HEK293 (cell line): ENCODE measurements around the gene DENND6B.

Source experiments
- CTCF ChIA-PET: fragments of 350-600 bp; formaldehyde crosslinking; extraction: SDS; loops from one replicate; lab custom pipeline; 2021; ENCODE audit warnings: antibody characterized with exemption; lab: Yijun Ruan, JAX
- POLR2A ChIA-PET: fragments of 300-600 bp; formaldehyde crosslinking; extraction: SDS; loops from one replicate; lab custom pipeline; 2020; ENCODE audit warnings: antibody characterized with exemption, inconsistent platforms; lab: Yijun Ruan, JAX
- H3K27ac ChIP-seq: fragments of 200-500 bp; sonication (Bioruptor generic); 2 replicates; pipeline ENCODE4 v1.5.1; 2014; ENCODE audit warnings: low read depth, low read length, control low read depth, inconsistent platforms; ENCODE audit errors: extremely low read depth
- H3K36me3 ChIP-seq, 2 experiments: fragments of 200-500 bp in 1 of 2; sonication (Bioruptor generic) in 1 of 2; 1 replicate in 1 of 2; 2 replicates in 1 of 2; pipeline ENCODE4 v1.5.1; 2014 to 2017; ENCODE audit warnings: inconsistent platforms in 2 of 2, low read length in 2 of 2; ENCODE audit not compliant: control insufficient read depth in 2 of 2, insufficient read depth in 1 of 2
- H3K4me1 ChIP-seq: fragments of 200-500 bp; sonication (Bioruptor generic); 2 replicates; pipeline ENCODE4 v1.5.1; 2014; ENCODE audit warnings: mild to moderate bottlenecking, low read length, inconsistent platforms; ENCODE audit not compliant: control insufficient read depth, insufficient read depth
- H3K4me3 ChIP-seq: 2 replicates; pipeline ENCODE4 v1.5.1; 2011; ENCODE audit warnings: low read depth, mild to moderate bottlenecking, control low read depth, low read length, moderate library complexity
- H3K9me3 ChIP-seq: fragments of 200-500 bp; sonication (Bioruptor generic); 2 replicates; pipeline ENCODE4 v1.5.1; 2014; ENCODE audit warnings: low read depth, low read length, inconsistent platforms; ENCODE audit not compliant: control insufficient read depth, insufficient read depth
- GLIS2 ChIP-seq: fragments of 450-650 bp; formaldehyde crosslinking; IDR thresholded peaks from 2 replicates; pipeline ENCODE4 v1.5.1; 2016; ENCODE audit warnings: missing biosample characterization, missing genetic modification characterization
- IKZF3 ChIP-seq: fragments of 450-650 bp; IDR thresholded peaks from 2 replicates; pipeline ENCODE4 v1.5.0; 2018; ENCODE audit warnings: missing biosample characterization, mild to moderate bottlenecking, missing genetic modification characterization, moderate library complexity
- MYNN ChIP-seq: fragments of 450-650 bp; formaldehyde crosslinking; IDR thresholded peaks from 2 replicates; pipeline ENCODE4 v1.5.1; 2016; ENCODE audit warnings: missing biosample characterization, missing genetic modification characterization, borderline replicate concordance
- PATZ1 ChIP-seq: fragments of 450-650 bp; formaldehyde crosslinking; IDR thresholded peaks from 2 replicates; pipeline ENCODE4 v1.5.1; 2016; ENCODE audit warnings: missing biosample characterization, missing genetic modification characterization
- SETDB1 ChIP-seq: IDR thresholded peaks from one replicate; pipeline ENCODE4 v1.6.1; 2017; ENCODE audit warnings: mild to moderate bottlenecking, low read length, moderate library complexity, mixed read lengths; ENCODE audit not compliant: insufficient read length
- ZBTB7A ChIP-seq: fragments of 450-650 bp; formaldehyde crosslinking; IDR thresholded peaks from 2 replicates; pipeline ENCODE4 v1.5.1; 2016; ENCODE audit warnings: low read depth, missing biosample characterization, missing genetic modification characterization
- ZNF16 ChIP-seq: fragments of 450-650 bp; formaldehyde crosslinking; IDR thresholded peaks from 2 replicates; pipeline ENCODE4 v1.5.1; 2016; ENCODE audit warnings: low read depth, missing biosample characterization, missing genetic modification characterization
- ZNF280C ChIP-seq: fragments of 450-650 bp; formaldehyde crosslinking; IDR thresholded peaks from 2 replicates; pipeline ENCODE4 v1.5.1; 2016; ENCODE audit warnings: missing biosample characterization, missing genetic modification characterization
- ZNF366 ChIP-seq: fragments of 450-650 bp; formaldehyde crosslinking; conservative IDR thresholded peaks from 2 replicates; pipeline ENCODE4 v1.5.1; 2016; ENCODE audit warnings: missing biosample characterization, missing genetic modification characterization
- ZNF449 ChIP-seq: fragments of 450-650 bp; formaldehyde crosslinking; IDR thresholded peaks from 2 replicates; pipeline ENCODE4 v1.5.1; 2017; ENCODE audit warnings: missing biosample characterization, mild to moderate bottlenecking, missing genetic modification characterization, moderate library complexity
- ZNF600 ChIP-seq: fragments of 450-650 bp; formaldehyde crosslinking; IDR thresholded peaks from 2 replicates; pipeline ENCODE4 v1.5.1; 2016; ENCODE audit warnings: missing biosample characterization, missing genetic modification characterization
- ZNF777 ChIP-seq: fragments of 450-650 bp; formaldehyde crosslinking; IDR thresholded peaks from 2 replicates; pipeline ENCODE4 v1.5.1; 2017; ENCODE audit warnings: missing biosample characterization, missing genetic modification characterization, borderline replicate concordance
- ZSCAN23 ChIP-seq: fragments of 450-650 bp; formaldehyde crosslinking; IDR thresholded peaks from 2 replicates; pipeline ENCODE4 v1.5.1; 2016; ENCODE audit warnings: missing biosample characterization, missing genetic modification characterization
- TF ChIP-seq, protein P1 (sequence below): fragments of 450-650 bp; formaldehyde crosslinking; IDR thresholded peaks from 2 replicates; pipeline ENCODE4 v1.5.1; 2016; ENCODE audit warnings: missing biosample characterization, missing genetic modification characterization
- TF ChIP-seq, protein P2 (sequence below): fragments of 450-650 bp; formaldehyde crosslinking; IDR thresholded peaks from 2 replicates; pipeline ENCODE4 v1.5.1; 2016; ENCODE audit warnings: missing biosample characterization, missing genetic modification characterization, low read depth

The DENND6B gene

DNA sequence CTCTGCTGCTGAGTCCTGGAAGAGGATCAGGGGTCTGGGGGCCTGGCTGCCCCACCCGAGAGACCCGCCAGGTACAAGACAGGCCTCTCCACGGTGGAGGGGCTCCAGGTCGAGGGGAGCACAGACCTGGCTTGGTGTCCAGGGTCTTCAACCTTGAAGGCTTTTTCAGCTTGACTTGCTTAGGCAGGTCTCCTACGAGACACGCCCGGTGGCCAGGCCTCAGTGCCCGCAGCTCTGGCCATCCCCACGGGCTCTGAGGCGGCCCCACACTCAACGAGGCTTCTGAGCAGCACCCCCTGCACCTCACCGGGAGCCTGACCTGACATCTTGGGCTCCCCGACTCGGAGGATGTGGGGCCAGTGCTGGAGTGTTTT lies 12.7 kb downstream of the DENND6B start (continued):
- TF ChIP-seq IKZF3 (no peak), ZNF600 (tag by site-specific recombination) (no peak), ZNF16 (tag by site-specific recombination) (no peak)
- TF ChIP-seq, protein P1, sequence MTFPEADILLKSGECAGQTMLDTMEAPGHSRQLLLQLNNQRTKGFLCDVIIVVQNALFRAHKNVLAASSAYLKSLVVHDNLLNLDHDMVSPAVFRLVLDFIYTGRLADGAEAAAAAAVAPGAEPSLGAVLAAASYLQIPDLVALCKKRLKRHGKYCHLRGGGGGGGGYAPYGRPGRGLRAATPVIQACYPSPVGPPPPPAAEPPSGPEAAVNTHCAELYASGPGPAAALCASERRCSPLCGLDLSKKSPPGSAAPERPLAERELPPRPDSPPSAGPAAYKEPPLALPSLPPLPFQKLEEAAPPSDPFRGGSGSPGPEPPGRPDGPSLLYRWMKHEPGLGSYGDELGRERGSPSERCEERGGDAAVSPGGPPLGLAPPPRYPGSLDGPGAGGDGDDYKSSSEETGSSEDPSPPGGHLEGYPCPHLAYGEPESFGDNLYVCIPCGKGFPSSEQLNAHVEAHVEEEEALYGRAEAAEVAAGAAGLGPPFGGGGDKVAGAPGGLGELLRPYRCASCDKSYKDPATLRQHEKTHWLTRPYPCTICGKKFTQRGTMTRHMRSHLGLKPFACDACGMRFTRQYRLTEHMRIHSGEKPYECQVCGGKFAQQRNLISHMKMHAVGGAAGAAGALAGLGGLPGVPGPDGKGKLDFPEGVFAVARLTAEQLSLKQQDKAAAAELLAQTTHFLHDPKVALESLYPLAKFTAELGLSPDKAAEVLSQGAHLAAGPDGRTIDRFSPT: no peak
- TF ChIP-seq, all 188 proteins: peak for 0

DNA sequence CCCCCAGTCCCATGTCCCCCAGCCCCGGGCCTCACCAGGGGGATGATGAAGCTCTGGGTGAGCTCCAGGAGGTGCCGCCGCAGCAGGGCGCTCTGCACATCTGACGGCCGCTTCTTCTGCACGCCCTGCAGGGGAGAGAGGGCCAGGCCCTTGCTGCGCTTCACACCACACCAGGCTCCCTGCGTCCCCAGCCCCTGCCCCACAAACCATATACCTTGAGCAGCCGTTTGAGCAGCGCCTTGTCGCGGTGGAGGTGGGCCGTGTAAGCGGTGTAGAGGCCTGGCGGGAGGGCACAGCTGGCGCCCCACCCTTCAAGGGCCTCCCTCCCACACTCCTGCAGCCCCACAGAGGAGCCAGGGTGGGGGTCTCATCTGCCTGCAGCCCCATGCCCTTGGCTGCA lies 13.2 kb downstream of the DENND6B start:
- H3K27ac ChIP-seq: no peak overlapping the region
- H3K36me3 ChIP-seq: no peaks in the 10 kb centered on the region
- POLR2A ChIA-PET: no interaction called here
- TF ChIP-seq ZNF777 (no peak), ZSCAN23 (no peak), ZNF449 (tag by site-specific recombination) (no peak), MYNN (tag by site-specific recombination) (no peak), SETDB1 (no peak)
- TF ChIP-seq, protein P2, sequence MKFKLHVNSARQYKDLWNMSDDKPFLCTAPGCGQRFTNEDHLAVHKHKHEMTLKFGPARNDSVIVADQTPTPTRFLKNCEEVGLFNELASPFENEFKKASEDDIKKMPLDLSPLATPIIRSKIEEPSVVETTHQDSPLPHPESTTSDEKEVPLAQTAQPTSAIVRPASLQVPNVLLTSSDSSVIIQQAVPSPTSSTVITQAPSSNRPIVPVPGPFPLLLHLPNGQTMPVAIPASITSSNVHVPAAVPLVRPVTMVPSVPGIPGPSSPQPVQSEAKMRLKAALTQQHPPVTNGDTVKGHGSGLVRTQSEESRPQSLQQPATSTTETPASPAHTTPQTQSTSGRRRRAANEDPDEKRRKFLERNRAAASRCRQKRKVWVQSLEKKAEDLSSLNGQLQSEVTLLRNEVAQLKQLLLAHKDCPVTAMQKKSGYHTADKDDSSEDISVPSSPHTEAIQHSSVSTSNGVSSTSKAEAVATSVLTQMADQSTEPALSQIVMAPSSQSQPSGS (tag by site-specific recombination): no peak
- no peaks in the 10 kb centered on the region for H3K9me3 ChIP-seq
- CTCF ChIA-PET: no interaction called here
- no peak overlapping the region for H3K4me3 ChIP-seq
- no peaks in the 10 kb centered on the region for H3K4me1 ChIP-seq

DNA sequence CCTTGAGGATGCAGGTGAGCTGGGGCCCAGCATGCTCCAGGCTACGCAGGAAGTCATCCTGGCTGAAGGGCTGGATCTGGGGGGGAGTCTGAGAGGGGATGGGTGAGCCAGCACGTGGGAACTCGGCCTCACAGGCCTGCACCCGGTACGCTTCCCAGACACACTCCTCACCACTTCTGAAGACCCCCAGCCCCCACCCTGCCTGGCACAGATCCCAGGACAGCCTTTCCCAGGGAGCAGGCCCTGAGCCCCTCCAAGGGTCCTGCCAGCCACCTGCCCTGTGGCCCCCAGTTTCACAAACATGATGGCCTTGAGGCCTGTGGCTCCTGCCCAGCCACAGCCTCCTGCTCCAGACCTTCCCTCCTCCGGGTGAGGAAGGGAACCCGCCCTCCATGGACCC lies 13.8 kb downstream of the DENND6B start:
- Histone ChIP-seq H3K36me3 (no peaks in the 10 kb centered on the region), H3K4me3 (no peak overlapping the region), H3K9me3 (no peaks in the 10 kb centered on the region), H3K27ac (no peak overlapping the region), H3K4me1 (no peaks in the 10 kb centered on the region)
- ChIA-PET POLR2A (no interaction called here), CTCF (no interaction called here)
- TF ChIP-seq GLIS2 (tag by site-specific recombination) (peak; percentile 10; the same call in 1 of the 2 replicates), ZNF280C (tag by site-specific recombination) (no peak), ZNF366 (tag by site-specific recombination) (no peak), PATZ1 (tag by site-specific recombination) (0 out of 2 replicates have a peak, but pooled peaks have one; percentile 24), ZBTB7A (tag by site-specific recombination) (0 out of 2 replicates have a peak, but pooled peaks have one; percentile 56)
